HEK293 (cell line): ENCODE data around the gene POMT2.
A peak's percentile ranks its signal among the peaks of the same experiment; 100 is the strongest.

Source experiments
- CTCF ChIA-PET: fragments of 350-600 bp; formaldehyde crosslinking; extraction: SDS; loops from one replicate; lab custom pipeline; 2021; ENCODE audit warnings: antibody characterized with exemption; lab: Yijun Ruan, JAX
- POLR2A ChIA-PET: fragments of 300-600 bp; formaldehyde crosslinking; extraction: SDS; loops from one replicate; lab custom pipeline; 2020; ENCODE audit warnings: antibody characterized with exemption, inconsistent platforms; lab: Yijun Ruan, JAX
- H3K27ac ChIP-seq: fragments of 200-500 bp; sonication (Bioruptor generic); 2 replicates; pipeline ENCODE4 v1.5.1; 2014; ENCODE audit warnings: low read depth, low read length, control low read depth, inconsistent platforms; ENCODE audit errors: extremely low read depth
- H3K36me3 ChIP-seq, 2 experiments: fragments of 200-500 bp in 1 of 2; sonication (Bioruptor generic) in 1 of 2; 1 replicate in 1 of 2; 2 replicates in 1 of 2; pipeline ENCODE4 v1.5.1; 2014 to 2017; ENCODE audit warnings: inconsistent platforms in 2 of 2, low read length in 2 of 2; ENCODE audit not compliant: control insufficient read depth in 2 of 2, insufficient read depth in 1 of 2
- H3K4me1 ChIP-seq: fragments of 200-500 bp; sonication (Bioruptor generic); 2 replicates; pipeline ENCODE4 v1.5.1; 2014; ENCODE audit warnings: mild to moderate bottlenecking, low read length, inconsistent platforms; ENCODE audit not compliant: control insufficient read depth, insufficient read depth
- H3K4me3 ChIP-seq: 2 replicates; pipeline ENCODE4 v1.5.1; 2011; ENCODE audit warnings: low read depth, mild to moderate bottlenecking, control low read depth, low read length, moderate library complexity
- H3K9me3 ChIP-seq: fragments of 200-500 bp; sonication (Bioruptor generic); 2 replicates; pipeline ENCODE4 v1.5.1; 2014; ENCODE audit warnings: low read depth, low read length, inconsistent platforms; ENCODE audit not compliant: control insufficient read depth, insufficient read depth
- SALL2 ChIP-seq: fragments of 450-650 bp; formaldehyde crosslinking; IDR thresholded peaks from 2 replicates; pipeline ENCODE4 v1.5.0; 2017; ENCODE audit warnings: missing biosample characterization, mild to moderate bottlenecking, missing genetic modification characterization, borderline replicate concordance
- SCRT1 ChIP-seq: fragments of 450-650 bp; formaldehyde crosslinking; IDR thresholded peaks from 2 replicates; pipeline ENCODE4 v1.5.1; 2016; ENCODE audit warnings: missing biosample characterization, missing genetic modification characterization, borderline replicate concordance
- SCRT2 ChIP-seq: fragments of 450-650 bp; formaldehyde crosslinking; IDR thresholded peaks from 2 replicates; pipeline ENCODE4 v1.5.1; 2016; ENCODE audit warnings: missing biosample characterization, missing genetic modification characterization
- ZBTB7A ChIP-seq: fragments of 450-650 bp; formaldehyde crosslinking; IDR thresholded peaks from 2 replicates; pipeline ENCODE4 v1.5.1; 2016; ENCODE audit warnings: low read depth, missing biosample characterization, missing genetic modification characterization
- ZNF214 ChIP-seq: fragments of 450-650 bp; formaldehyde crosslinking; IDR thresholded peaks from 2 replicates; pipeline ENCODE4 v1.5.1; 2017; ENCODE audit warnings: missing biosample characterization, mild to moderate bottlenecking, missing genetic modification characterization, borderline replicate concordance
- ZNF274 ChIP-seq, 2 experiments: fragments of 200-500 bp in 1 of 2; fragments of 450-650 bp in 1 of 2; sonication (Bioruptor generic) in 1 of 2; formaldehyde crosslinking in 1 of 2; IDR thresholded peaks; 2 replicates each; pipeline versions ENCODE4 v1.5.1 to v1.6.1; 2014 to 2016; ENCODE audit warnings: borderline replicate concordance in 1 of 2, inconsistent platforms in 1 of 2, low read length in 1 of 2, missing biosample characterization in 1 of 2, missing genetic modification characterization in 1 of 2
- ZNF423 ChIP-seq: fragments of 450-650 bp; formaldehyde crosslinking; IDR thresholded peaks from 2 replicates; pipeline ENCODE4 v1.5.1; 2016; ENCODE audit warnings: missing biosample characterization, missing genetic modification characterization
- ZNF548 ChIP-seq: fragments of 450-650 bp; formaldehyde crosslinking; IDR thresholded peaks from 2 replicates; pipeline ENCODE4 v1.5.1; 2016; ENCODE audit warnings: missing biosample characterization, missing genetic modification characterization
- ZNF571 ChIP-seq: fragments of 450-650 bp; formaldehyde crosslinking; IDR thresholded peaks from 2 replicates; pipeline ENCODE4 v1.5.0; 2017; ENCODE audit warnings: missing biosample characterization, missing genetic modification characterization
- ZNF596 ChIP-seq: fragments of 450-650 bp; IDR thresholded peaks from 2 replicates; pipeline ENCODE4 v1.5.0; 2018; ENCODE audit warnings: missing biosample characterization, mild to moderate bottlenecking, missing genetic modification characterization, moderate library complexity
- ZNF600 ChIP-seq: fragments of 450-650 bp; formaldehyde crosslinking; IDR thresholded peaks from 2 replicates; pipeline ENCODE4 v1.5.1; 2016; ENCODE audit warnings: missing biosample characterization, missing genetic modification characterization
- ZNF791 ChIP-seq: fragments of 450-650 bp; formaldehyde crosslinking; IDR thresholded peaks from 2 replicates; pipeline ENCODE4 v1.5.1; 2016; ENCODE audit warnings: missing biosample characterization, missing genetic modification characterization
- ZSCAN16 ChIP-seq: fragments of 450-650 bp; formaldehyde crosslinking; IDR thresholded peaks from 2 replicates; pipeline ENCODE4 v1.5.1; 2016; ENCODE audit warnings: missing biosample characterization, missing genetic modification characterization
- TF ChIP-seq, protein P1 (sequence below): fragments of 450-650 bp; formaldehyde crosslinking; IDR thresholded peaks from 2 replicates; pipeline ENCODE4 v1.5.1; 2016; ENCODE audit warnings: missing biosample characterization, missing genetic modification characterization
- TF ChIP-seq, protein P2 (sequence below): fragments of 450-650 bp; formaldehyde crosslinking; optimal IDR thresholded peaks from 2 replicates; pipeline ENCODE3; 2016; ENCODE audit warnings: missing biosample characterization, mild to moderate bottlenecking, missing genetic modification characterization
- TF ChIP-seq, protein P3 (sequence below): sonication (generic); formaldehyde crosslinking; IDR thresholded peaks from 2 replicates; pipeline ENCODE4 v1.8.1; 2022; ENCODE audit warnings: mild to moderate bottlenecking, moderate library complexity, missing genetic modification reagents

The POMT2 gene

DNA sequence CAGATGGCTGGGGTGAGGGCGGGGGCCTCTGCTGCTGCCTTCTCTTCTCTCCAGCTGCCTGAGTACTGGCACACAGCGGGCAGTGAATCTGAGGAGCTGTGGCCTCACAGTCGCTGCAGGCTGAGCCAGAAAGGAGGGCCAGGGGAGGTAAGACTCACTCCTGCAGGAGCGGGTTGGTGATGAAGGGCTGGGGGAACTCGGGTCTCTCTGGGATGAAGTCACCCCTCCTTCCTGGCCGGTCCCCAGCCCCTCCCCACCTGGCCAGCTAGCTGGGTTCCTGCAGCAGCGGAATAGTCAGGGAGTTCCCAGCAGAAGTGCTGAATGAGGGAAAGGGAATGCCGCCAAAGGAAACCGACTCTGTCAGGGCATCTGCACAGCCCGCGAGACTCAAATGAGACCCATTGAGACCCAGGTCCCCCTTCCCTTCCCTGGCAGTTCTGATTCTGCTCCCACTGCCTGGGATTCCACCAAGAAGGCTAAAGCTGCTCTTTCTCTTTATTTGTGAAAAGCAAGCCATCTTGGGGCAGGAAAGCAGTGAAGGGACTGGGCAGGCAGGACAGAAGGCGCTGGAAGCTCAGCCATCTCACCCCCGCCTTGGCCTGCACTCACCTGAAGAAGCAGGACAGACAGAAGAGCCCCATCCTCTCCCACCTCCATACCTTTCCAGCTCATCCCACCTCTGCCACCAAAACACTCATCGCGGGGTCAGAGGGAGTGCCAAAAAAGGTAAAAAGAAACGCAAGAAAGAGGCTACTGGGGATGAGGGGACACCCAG lies 54.9 kb downstream of the POMT2 start:
- TF ChIP-seq ZNF214 (tag by site-specific recombination) (no peak), ZBTB7A (tag by site-specific recombination) (no peak), ZNF423 (no peak), ZSCAN16 (tag by site-specific recombination) (no peak)
- TF ChIP-seq, protein P1, sequence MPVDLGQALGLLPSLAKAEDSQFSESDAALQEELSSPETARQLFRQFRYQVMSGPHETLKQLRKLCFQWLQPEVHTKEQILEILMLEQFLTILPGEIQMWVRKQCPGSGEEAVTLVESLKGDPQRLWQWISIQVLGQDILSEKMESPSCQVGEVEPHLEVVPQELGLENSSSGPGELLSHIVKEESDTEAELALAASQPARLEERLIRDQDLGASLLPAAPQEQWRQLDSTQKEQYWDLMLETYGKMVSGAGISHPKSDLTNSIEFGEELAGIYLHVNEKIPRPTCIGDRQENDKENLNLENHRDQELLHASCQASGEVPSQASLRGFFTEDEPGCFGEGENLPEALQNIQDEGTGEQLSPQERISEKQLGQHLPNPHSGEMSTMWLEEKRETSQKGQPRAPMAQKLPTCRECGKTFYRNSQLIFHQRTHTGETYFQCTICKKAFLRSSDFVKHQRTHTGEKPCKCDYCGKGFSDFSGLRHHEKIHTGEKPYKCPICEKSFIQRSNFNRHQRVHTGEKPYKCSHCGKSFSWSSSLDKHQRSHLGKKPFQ (tag by site-specific recombination) = no peak
- TF ChIP-seq, protein P2, sequence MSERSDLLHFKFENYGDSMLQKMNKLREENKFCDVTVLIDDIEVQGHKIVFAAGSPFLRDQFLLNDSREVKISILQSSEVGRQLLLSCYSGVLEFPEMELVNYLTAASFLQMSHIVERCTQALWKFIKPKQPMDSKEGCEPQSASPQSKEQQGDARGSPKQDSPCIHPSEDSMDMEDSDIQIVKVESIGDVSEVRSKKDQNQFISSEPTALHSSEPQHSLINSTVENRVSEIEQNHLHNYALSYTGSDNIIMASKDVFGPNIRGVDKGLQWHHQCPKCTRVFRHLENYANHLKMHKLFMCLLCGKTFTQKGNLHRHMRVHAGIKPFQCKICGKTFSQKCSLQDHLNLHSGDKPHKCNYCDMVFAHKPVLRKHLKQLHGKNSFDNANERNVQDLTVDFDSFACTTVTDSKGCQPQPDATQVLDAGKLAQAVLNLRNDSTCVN (tag by site-specific recombination) = no peak
- Histone ChIP-seq H3K4me1 (no peaks in the 10 kb centered on the region), H3K9me3 (no peaks in the 10 kb centered on the region), H3K27ac (no peak overlapping the region), H3K36me3 (no peaks in the 10 kb centered on the region), H3K4me3 (no peak overlapping the region)
- CTCF ChIA-PET = no interaction called here
- POLR2A ChIA-PET = no interaction called here

DNA sequence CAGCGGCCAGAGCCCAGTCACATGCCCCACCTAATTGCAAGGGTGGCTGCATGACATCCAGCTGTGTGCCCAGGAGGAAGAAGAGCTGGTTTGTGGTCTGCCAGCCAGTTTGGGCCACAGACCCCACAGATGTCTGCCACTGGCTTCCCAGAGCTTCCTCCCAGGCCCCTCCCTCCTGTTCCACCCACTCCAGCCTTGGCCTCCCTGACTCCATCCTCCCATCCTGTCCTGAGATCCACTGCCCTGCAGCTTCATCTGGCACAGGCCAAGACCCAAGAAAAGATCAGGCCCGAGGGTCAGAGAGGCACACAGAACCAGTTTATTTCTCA lies 55.5 kb downstream of the POMT2 start:
- Histone ChIP-seq H3K4me3 (no peak overlapping the region), H3K9me3 (no peaks in the 10 kb centered on the region), H3K36me3 (no peaks in the 10 kb centered on the region), H3K27ac (no peak overlapping the region), H3K4me1 (no peaks in the 10 kb centered on the region)
- POLR2A ChIA-PET = no interaction called here
- CTCF ChIA-PET = interaction anchor here (0.8 kb wide), 1 partner anchor 50 kb away, joined by 5 read pairs; no protein-coding TSS in a partner anchor
- TF ChIP-seq ZNF791 (tag by site-specific recombination) (no peak), SALL2 (tag by site-specific recombination) (no peak), ZNF423 (no peak), ZNF596 (tag by site-specific recombination) (no peak), ZNF600 (tag by site-specific recombination) (no peak), ZNF571 (tag by site-specific recombination) (no peak), ZNF274 (IDR thresholded peaks at IDR 0.05; ENCODE audit: low read length) (no peak), ZNF274 (tag by site-specific recombination; IDR thresholded peaks at IDR 0.05; ENCODE audit: borderline replicate concordance) (no peak)

DNA sequence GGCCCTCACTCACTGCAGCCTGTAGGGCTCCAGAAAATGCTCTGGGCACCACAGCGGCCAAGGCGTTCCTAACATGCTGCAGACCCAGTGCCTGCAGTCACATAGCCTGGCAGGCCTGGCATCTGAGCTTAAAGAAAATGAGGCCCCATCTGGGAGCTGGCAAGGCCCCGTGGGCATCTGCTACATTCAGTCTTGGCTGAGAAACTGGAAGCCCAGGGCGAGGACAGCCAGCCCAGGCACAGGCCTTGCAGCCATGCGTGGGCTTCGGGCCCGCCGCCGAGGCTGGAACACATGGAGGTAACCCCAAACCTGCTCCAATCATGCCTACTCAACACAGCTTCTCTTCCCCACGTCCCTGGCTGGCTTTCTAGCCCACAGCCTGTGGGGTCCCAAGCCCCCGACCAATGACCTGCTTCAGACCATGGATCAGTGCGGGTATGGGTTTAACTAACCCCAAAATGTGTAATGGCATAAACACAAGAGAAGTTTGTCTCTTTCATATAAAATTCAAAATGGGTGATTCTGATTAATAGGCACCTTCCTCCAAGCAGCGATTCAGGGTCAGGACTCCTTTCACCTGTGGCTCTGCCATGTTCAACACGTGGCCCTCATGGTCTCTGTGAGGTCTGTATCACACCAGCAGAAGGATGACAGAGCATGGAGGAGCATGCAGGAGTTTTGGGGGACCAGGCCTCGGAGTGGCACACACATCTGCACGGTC lies 56.1 kb downstream of the POMT2 start:
- Histone ChIP-seq H3K4me3 (no peak overlapping the region), H3K36me3 (no peaks in the 10 kb centered on the region), H3K9me3 (no peaks in the 10 kb centered on the region), H3K27ac (no peak overlapping the region), H3K4me1 (no peaks in the 10 kb centered on the region)
- ChIA-PET CTCF (interaction anchor here (0.5 to 1.3 kb wide), 3 partner anchors 51 to 140 kb away, joined by 3 to 8 read pairs (median 5); no protein-coding TSS in a partner anchor), POLR2A (no interaction called here)
- TF ChIP-seq ZNF548 (tag by site-specific recombination) (no peak), SCRT2 (tag by site-specific recombination) (peak; percentile 82), ZNF423 (no peak), SCRT1 (peak; percentile 89), ZNF600 (tag by site-specific recombination) (no peak)
- TF ChIP-seq, protein P3, sequence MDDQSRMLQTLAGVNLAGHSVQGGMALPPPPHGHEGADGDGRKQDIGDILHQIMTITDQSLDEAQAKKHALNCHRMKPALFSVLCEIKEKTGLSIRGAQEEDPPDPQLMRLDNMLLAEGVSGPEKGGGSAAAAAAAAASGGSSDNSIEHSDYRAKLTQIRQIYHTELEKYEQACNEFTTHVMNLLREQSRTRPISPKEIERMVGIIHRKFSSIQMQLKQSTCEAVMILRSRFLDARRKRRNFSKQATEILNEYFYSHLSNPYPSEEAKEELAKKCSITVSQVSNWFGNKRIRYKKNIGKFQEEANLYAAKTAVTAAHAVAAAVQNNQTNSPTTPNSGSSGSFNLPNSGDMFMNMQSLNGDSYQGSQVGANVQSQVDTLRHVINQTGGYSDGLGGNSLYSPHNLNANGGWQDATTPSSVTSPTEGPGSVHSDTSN (CRISPR knock-in tag) = no peak
